ENCODE measurements around the gene FGD3.

The FGD3 gene

DNA sequence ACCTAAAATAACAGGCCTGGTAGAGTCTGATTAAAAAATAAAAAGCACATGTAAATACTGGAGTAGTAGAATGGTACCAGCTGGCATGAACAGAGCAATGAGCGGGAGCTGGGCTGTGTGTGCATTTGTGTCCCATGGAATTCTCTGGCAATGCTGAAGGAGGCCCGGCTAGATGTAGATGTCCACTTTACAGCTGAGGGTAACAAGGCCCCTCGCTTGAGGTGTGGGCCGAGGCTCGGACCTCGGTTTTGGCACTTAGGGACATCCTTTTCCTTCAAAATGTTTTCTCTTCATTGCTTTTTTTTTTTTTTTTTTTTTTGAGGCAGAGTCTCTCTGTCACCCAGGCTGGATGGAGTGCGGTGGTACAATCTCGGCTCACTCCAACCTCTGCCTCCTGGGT is 1.5 kb upstream of the FGD3 start:
- POLR2A ChIA-PET, result no interaction called here
- TF ChIP-seq ELF4 (IDR thresholded peaks at IDR 0.05) (no peak), SP1 (IDR thresholded peaks at IDR 0.05) (no peak), TARDBP (IDR thresholded peaks at IDR 0.05) (no peak), FOXM1 (IDR thresholded peaks at IDR 0.05; ENCODE audit: borderline replicate concordance) (no peak), NFRKB (IDR thresholded peaks at IDR 0.05) (no peak), BHLHE40 (IDR thresholded peaks at IDR 0.05; ENCODE audit: borderline replicate concordance) (no peak), CTBP1 (IDR thresholded peaks at IDR 0.05; ENCODE audit: borderline replicate concordance) (no peak), HDGF (IDR thresholded peaks at IDR 0.05; ENCODE audit: borderline replicate concordance) (no peak), FOXK2 (IDR thresholded peaks at IDR 0.05) (no peak), ARNT (IDR thresholded peaks at IDR 0.05) (no peak), SUZ12 (IDR thresholded peaks at IDR 0.05) (no peak), L3MBTL2 (conservative IDR thresholded peaks at IDR 0.05) (no peak), FOXA1 (IDR thresholded peaks at IDR 0.05) (no peak), LEF1 (IDR thresholded peaks at IDR 0.05; ENCODE audit: borderline replicate concordance) (no peak)
- CTCF ChIA-PET, result no interaction called here
- DNase-seq (ENCODE audit: extremely low spot score), result no peak

GRCh38 chr9:92948038-92948534 is 763 bp downstream of the FGD3 start:
- TF ChIP-seq, protein P1, sequence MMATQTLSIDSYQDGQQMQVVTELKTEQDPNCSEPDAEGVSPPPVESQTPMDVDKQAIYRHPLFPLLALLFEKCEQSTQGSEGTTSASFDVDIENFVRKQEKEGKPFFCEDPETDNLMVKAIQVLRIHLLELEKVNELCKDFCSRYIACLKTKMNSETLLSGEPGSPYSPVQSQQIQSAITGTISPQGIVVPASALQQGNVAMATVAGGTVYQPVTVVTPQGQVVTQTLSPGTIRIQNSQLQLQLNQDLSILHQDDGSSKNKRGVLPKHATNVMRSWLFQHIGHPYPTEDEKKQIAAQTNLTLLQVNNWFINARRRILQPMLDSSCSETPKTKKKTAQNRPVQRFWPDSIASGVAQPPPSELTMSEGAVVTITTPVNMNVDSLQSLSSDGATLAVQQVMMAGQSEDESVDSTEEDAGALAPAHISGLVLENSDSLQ (IDR thresholded peaks at IDR 0.05), result no peak
- no peak for TF ChIP-seq FOXM1 (IDR thresholded peaks at IDR 0.05; ENCODE audit: borderline replicate concordance)
- no peak for TF ChIP-seq ELF4 (IDR thresholded peaks at IDR 0.05)
- TF ChIP-seq FOXA1 (IDR thresholded peaks at IDR 0.05), result no peak
- no peak for TF ChIP-seq ZNF384 (IDR thresholded peaks at IDR 0.05)
- TF ChIP-seq ARNT (IDR thresholded peaks at IDR 0.05), result no peak
- no peak for TF ChIP-seq SUZ12 (IDR thresholded peaks at IDR 0.05)
- TF ChIP-seq HDGF (IDR thresholded peaks at IDR 0.05; ENCODE audit: borderline replicate concordance), result no peak
- no peak for TF ChIP-seq NFRKB (IDR thresholded peaks at IDR 0.05)
- TF ChIP-seq LEF1 (IDR thresholded peaks at IDR 0.05; ENCODE audit: borderline replicate concordance), result no peak
- TF ChIP-seq FOXK2 (IDR thresholded peaks at IDR 0.05), result no peak
- TF ChIP-seq CTBP1 (IDR thresholded peaks at IDR 0.05; ENCODE audit: borderline replicate concordance), result no peak
- TF ChIP-seq TARDBP (IDR thresholded peaks at IDR 0.05), result no peak

DNA sequence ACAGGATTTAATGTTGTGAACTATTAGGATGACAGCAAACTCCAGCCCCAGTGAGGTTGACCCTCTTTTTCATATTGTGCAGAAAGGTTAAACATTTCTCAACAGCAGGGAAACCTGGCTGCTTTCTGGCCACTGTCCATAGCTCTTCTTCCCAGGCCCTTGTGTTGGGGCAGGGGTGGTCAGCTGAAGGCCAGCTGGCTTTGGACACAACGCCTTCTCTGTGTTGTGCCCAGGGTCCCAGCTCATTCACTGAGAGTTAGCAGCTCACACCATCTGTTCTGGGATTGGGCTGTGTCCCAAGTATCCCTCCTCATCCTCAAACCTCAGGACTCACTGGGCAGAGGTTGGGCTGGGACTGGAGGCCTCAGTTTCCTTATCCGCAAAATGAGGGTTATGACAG is 1.3 kb downstream of the FGD3 start:
- DNase-seq (ENCODE audit: extremely low spot score), result no peak
- POLR2A ChIA-PET, result no interaction called here
- CTCF ChIA-PET, result interaction anchor here (1.1 kb wide), 1 partner anchor 8 kb away, joined by 7 read pairs; no protein-coding TSS in a partner anchor
- TF ChIP-seq TARDBP (IDR thresholded peaks at IDR 0.05), result no peak
- no peak for TF ChIP-seq BHLHE40 (IDR thresholded peaks at IDR 0.05; ENCODE audit: borderline replicate concordance)
- TF ChIP-seq ELF4 (IDR thresholded peaks at IDR 0.05), result no peak
- TF ChIP-seq FOXK2 (IDR thresholded peaks at IDR 0.05), result no peak
- TF ChIP-seq CTBP1 (IDR thresholded peaks at IDR 0.05; ENCODE audit: borderline replicate concordance), result no peak
- no peak for TF ChIP-seq ZNF384 (IDR thresholded peaks at IDR 0.05)
- TF ChIP-seq, protein P1 (IDR thresholded peaks at IDR 0.05), result no peak
- TF ChIP-seq FOXA1 (IDR thresholded peaks at IDR 0.05), result no peak
- TF ChIP-seq L3MBTL2 (conservative IDR thresholded peaks at IDR 0.05), result no peak

More at GRCh38 chr9:92948038-92948534, 763 bp downstream of the FGD3 start:
- no peak for DNase-seq (ENCODE audit: extremely low spot score)
- POLR2A ChIA-PET, result no interaction called here
- CTCF ChIA-PET, result interaction anchor here (1.1 kb wide), 1 partner anchor 9 kb away, joined by 7 read pairs; no protein-coding TSS in a partner anchor

- ChIA-PET CTCF (no interaction called here), POLR2A (no interaction called here)
- TF ChIP-seq ARNT (IDR thresholded peaks at IDR 0.05) (no peak), SP1 (IDR thresholded peaks at IDR 0.05) (no peak), FOXA1 (IDR thresholded peaks at IDR 0.05) (no peak), CTBP1 (IDR thresholded peaks at IDR 0.05; ENCODE audit: borderline replicate concordance) (no peak), L3MBTL2 (conservative IDR thresholded peaks at IDR 0.05) (no peak), TARDBP (IDR thresholded peaks at IDR 0.05) (no peak), HDGF (IDR thresholded peaks at IDR 0.05; ENCODE audit: borderline replicate concordance) (no peak), FOXK2 (IDR thresholded peaks at IDR 0.05) (no peak), NFRKB (IDR thresholded peaks at IDR 0.05) (no peak)
- TF ChIP-seq, protein P1 (IDR thresholded peaks at IDR 0.05), result no peak
- no peak for DNase-seq (ENCODE audit: extremely low spot score)
Observed at GRCh38 chr9:92949266-92949982, 2.1 kb downstream of the FGD3 start.

GRCh38 chr9:92950359-92950955 is 3.1 kb downstream of the FGD3 start:
- DNase-seq (ENCODE audit: extremely low spot score), result no peak
- TF ChIP-seq FOXA1 (IDR thresholded peaks at IDR 0.05), result no peak
- POLR2A ChIA-PET, result no interaction called here
- CTCF ChIA-PET, result no interaction called here

- DNase-seq (ENCODE audit: extremely low spot score), result no peak
- TF ChIP-seq SP1 (IDR thresholded peaks at IDR 0.05) (no peak), LEF1 (IDR thresholded peaks at IDR 0.05; ENCODE audit: borderline replicate concordance) (no peak), L3MBTL2 (conservative IDR thresholded peaks at IDR 0.05) (no peak), ZNF384 (IDR thresholded peaks at IDR 0.05) (no peak), ELF4 (IDR thresholded peaks at IDR 0.05) (no peak), SUZ12 (IDR thresholded peaks at IDR 0.05) (no peak), CTBP1 (IDR thresholded peaks at IDR 0.05; ENCODE audit: borderline replicate concordance) (no peak), FOXK2 (IDR thresholded peaks at IDR 0.05) (no peak), TARDBP (IDR thresholded peaks at IDR 0.05) (no peak), FOXA1 (IDR thresholded peaks at IDR 0.05) (no peak), FOXM1 (IDR thresholded peaks at IDR 0.05; ENCODE audit: borderline replicate concordance) (no peak), ARNT (IDR thresholded peaks at IDR 0.05) (no peak), HDGF (IDR thresholded peaks at IDR 0.05; ENCODE audit: borderline replicate concordance) (no peak), BHLHE40 (IDR thresholded peaks at IDR 0.05; ENCODE audit: borderline replicate concordance) (no peak), NFRKB (IDR thresholded peaks at IDR 0.05) (no peak)
- TF ChIP-seq, protein P1 (IDR thresholded peaks at IDR 0.05), result no peak
- POLR2A ChIA-PET, result no interaction called here
- CTCF ChIA-PET, result interaction anchor here (0.6 kb wide), 1 partner anchor 50 kb away, joined by 3 read pairs; no protein-coding TSS in a partner anchor
Observed at GRCh38 chr9:92952906-92953610, 5.7 kb downstream of the FGD3 start.

All from HEK293T (cell line).